Ascending aorta (tissue), 2 donors: ENCODE data around the gene BAHCC1. TPM values are rescaled to one million over a fixed set of nuclear protein-coding genes. Genes with fewer than 3 reads are reported as not detected.

Source experiments
- DNase-seq, 2 donors: peaks; one replicate each; pipeline ENCODE4 v3.0.0-alpha.2; 2019; ENCODE audit warnings: low spot score in 2 of 2
- H3K27ac ChIP-seq, 2 donors: fragments of 200-600 bp; sonication (generic); one replicate each; pipeline ENCODE4 v1.5.1; 2016 to 2017; ENCODE audit warnings: mild to moderate bottlenecking in 1 of 2
- H3K27me3 ChIP-seq: fragments of 200-600 bp; sonication (generic); one replicate; pipeline ENCODE4 v1.5.1; 2017
- H3K36me3 ChIP-seq, 2 donors: fragments of 200-600 bp; sonication (generic); one replicate each; pipeline ENCODE4 v1.5.1; 2016
- H3K4me1 ChIP-seq, 2 donors: fragments of 200-600 bp; sonication (generic); one replicate each; pipeline ENCODE4 v1.5.1; 2016 to 2017; ENCODE audit warnings: mild to moderate bottlenecking in 1 of 2
- H3K4me3 ChIP-seq, 2 donors: fragments of 200-600 bp; sonication (generic); one replicate each; pipeline ENCODE4 v1.5.1; 2016 to 2017; ENCODE audit warnings: mild to moderate bottlenecking in 1 of 2
- H3K9me3 ChIP-seq, 2 donors: fragments of 200-600 bp; sonication (generic); one replicate each; pipeline ENCODE4 v1.5.1; 2016
- CTCF ChIP-seq, 3 experiments: fragments of 200-600 bp in 2 of 3; fragments of 450-650 bp in 1 of 3; sonication (generic) in 2 of 3; IDR thresholded peaks; one replicate each; pipeline ENCODE4 v1.5.1; 2016 to 2019; ENCODE audit warnings: antibody characterized with exemption in 3 of 3, mild to moderate bottlenecking in 1 of 3, moderate library complexity in 1 of 3
- intact Hi-C: fragments of 100-400 bp; cut with DNase I; formaldehyde crosslinking; loops from one replicate; pipeline ENCODE4 v1.15.1; 2023
- total RNA-seq: library from RNA; depleted of rRNA; stranded (reverse); fragments of >200 nt; gene quantifications from one replicate; pipeline ENCODE4 v1.1.0, GENCODE V29; 2016

The BAHCC1 gene
- total RNA-seq, 1 donor from 2014 or later = 29.1 TPM

GRCh38 chr17:81514489-81514738 is 119.2 kb downstream of the BAHCC1 start:
- no peak for DNase-seq
- intact Hi-C loops = loop anchor here (2.0 to 10.0 kb wide), 3 partner anchors 38 to 350 kb away; partner anchors contain the start of genes FAAP100 and P4HB
- TF ChIP-seq CTCF (IDR thresholded peaks at IDR 0.05) = no peak
- H3K4me1 ChIP-seq = peaks cover 10 to 32% of the 10 kb centered on the region in 2 donors
- H3K27me3 ChIP-seq = no peaks in the 10 kb centered on the region
- no peaks in the 10 kb centered on the region for H3K9me3 ChIP-seq
- peak overlapping the region; percentile 95 to 100 for H3K27ac ChIP-seq
- peak overlapping the region; percentile 81 to 96 for H3K4me3 ChIP-seq
- H3K36me3 ChIP-seq = peaks cover 26 to 31% of the 10 kb centered on the region in 2 donors

- Histone ChIP-seq H3K36me3 (peaks cover 20 to 26% of the 10 kb centered on the region in 2 donors), H3K4me3 (peak overlapping the region; percentile 81 to 96), H3K4me1 (peaks cover 14 to 35% of the 10 kb centered on the region in 2 donors), H3K27ac (peak overlapping the region; percentile 95 to 100), H3K27me3 (no peaks in the 10 kb centered on the region), H3K9me3 (no peaks in the 10 kb centered on the region)
- peak; percentile 53 to 93 for DNase-seq
- intact Hi-C loops = loop anchor here (2.0 to 10.0 kb wide), 3 partner anchors 38 to 350 kb away; partner anchors contain the start of genes FAAP100 and P4HB
- TF ChIP-seq CTCF (IDR thresholded peaks at IDR 0.05) = no peak
These were observed 119.7 kb downstream of the BAHCC1 start for GRCh38 chr17:81514739-81515529.

GRCh38 chr17:81515530-81516041 is 120.3 kb downstream of the BAHCC1 start:
- Histone ChIP-seq H3K27ac (peak overlapping the region; percentile 95 to 100), H3K4me1 (peaks cover 14 to 35% of the 10 kb centered on the region in 2 donors), H3K36me3 (peaks cover 14 to 19% of the 10 kb centered on the region in 2 donors), H3K9me3 (no peaks in the 10 kb centered on the region), H3K27me3 (no peaks in the 10 kb centered on the region), H3K4me3 (peak overlapping the region; percentile 81 to 96)
- intact Hi-C loops = loop anchor here (2.0 to 10.0 kb wide), 3 partner anchors 37 to 349 kb away; partner anchors contain the start of genes FAAP100 and P4HB
- no peak for DNase-seq
- no peak for TF ChIP-seq CTCF (IDR thresholded peaks at IDR 0.05)

Other genes with a start within 250 kb of the BAHCC1 start
- gene PVALEF, start 229.9 kb upstream of the BAHCC1 start, total RNA-seq = not detected
- 20.6 TPM for gene AATK, start 229.2 kb upstream of the BAHCC1 start, total RNA-seq
- gene CEP131, start 172.5 kb upstream of the BAHCC1 start, total RNA-seq = 6.7 TPM
- 117 TPM for gene TEPSIN, start 156.4 kb upstream of the BAHCC1 start, total RNA-seq
- 6.5 TPM for gene NDUFAF8, start 156.1 kb upstream of the BAHCC1 start, total RNA-seq
- 261 TPM for gene SLC38A10, start 100.2 kb upstream of the BAHCC1 start, total RNA-seq
- 6,075 TPM for gene ACTG1, start 117.3 kb downstream of the BAHCC1 start, total RNA-seq
- not detected for gene FSCN2, start 132.9 kb downstream of the BAHCC1 start, total RNA-seq
- gene FAAP100, start 156.9 kb downstream of the BAHCC1 start, total RNA-seq = 75.6 TPM
- gene NPLOC4, start 241.7 kb downstream of the BAHCC1 start, total RNA-seq = 128 TPM
- not detected for gene TSPAN10, start 241.7 kb downstream of the BAHCC1 start, total RNA-seq